Esophagus muscularis mucosa (tissue), 3 donors: ENCODE results near the gene NAA80.

Experiments used
- CTCF ChIP-seq, 3 experiments: fragments of 200-600 bp in 2 of 3; fragments of 450-650 bp in 1 of 3; sonication (generic) in 2 of 3; IDR thresholded peaks; one replicate each; pipeline ENCODE4 v1.5.1; 2017 to 2019; ENCODE audit warnings: antibody characterized with exemption in 3 of 3, mild to moderate bottlenecking in 2 of 3, moderate library complexity in 1 of 3
- POLR2A ChIP-seq: fragments of 450-650 bp; IDR thresholded peaks from one replicate; pipeline ENCODE4 v1.6.1; 2017; ENCODE audit warnings: antibody characterized with exemption, moderate library complexity, mild to moderate bottlenecking, low read depth

- no peak for TF ChIP-seq CTCF (IDR thresholded peaks at IDR 0.05)
- TF ChIP-seq POLR2A: no peak
Observed at GRCh38 chr3:50338965-50339364, 39.8 kb upstream of the NAA80 start.
